DMS114 treated with DMSO at 0.1 percent for 48 hours (cell line): Measurements from ENCODE around the gene MRPL54.
"Not testable (repeated sequence)": the region's sequence is repeated elsewhere in the genome, so short reads cannot be mapped to it uniquely, and the experiment has no call there.

Source experiments
- DNase-seq: peaks from one replicate; lab custom pipeline; 2025; ENCODE audit not compliant: unreplicated experiment; lab: John Stamatoyannopoulos, UW

Gene MRPL54

DNA sequence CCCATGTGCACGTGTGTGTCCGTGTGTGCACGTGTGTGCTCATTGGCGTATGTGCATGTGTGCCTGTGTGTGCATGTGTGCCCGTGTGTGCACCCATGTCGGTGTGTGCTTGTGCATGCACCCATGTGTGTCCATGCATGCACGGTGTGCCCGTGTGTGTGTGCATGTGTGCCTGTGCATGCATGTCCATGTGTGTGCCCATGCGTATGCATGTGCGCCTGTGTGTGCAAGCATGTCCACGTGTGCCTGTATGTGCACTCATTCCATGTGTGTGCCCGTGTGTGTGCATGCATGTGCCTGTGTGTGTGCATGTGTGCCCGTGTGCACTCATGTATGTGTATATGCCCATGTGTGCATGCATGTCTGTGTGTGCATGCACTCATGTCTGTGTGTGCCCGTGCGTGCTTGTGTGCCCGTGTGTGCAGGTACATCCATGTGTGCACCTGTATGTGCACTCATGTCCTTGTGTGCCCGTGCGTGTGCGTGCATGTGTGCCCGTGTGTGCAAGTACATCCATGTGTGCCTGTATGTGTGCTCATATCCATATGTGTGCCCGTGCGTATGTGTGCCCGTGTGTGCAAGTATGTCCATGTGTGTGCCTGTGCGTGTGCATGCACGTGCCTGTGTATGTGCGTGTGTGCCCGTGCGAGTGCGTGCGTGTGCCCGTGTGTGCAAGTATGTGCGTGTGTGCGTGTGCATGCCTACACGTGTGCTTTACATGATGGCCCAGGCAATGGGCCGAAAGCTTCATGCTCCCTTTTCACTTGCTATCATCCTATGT lies 45.3 kb downstream of the MRPL54 start:
- no peak for DNase-seq

DNA sequence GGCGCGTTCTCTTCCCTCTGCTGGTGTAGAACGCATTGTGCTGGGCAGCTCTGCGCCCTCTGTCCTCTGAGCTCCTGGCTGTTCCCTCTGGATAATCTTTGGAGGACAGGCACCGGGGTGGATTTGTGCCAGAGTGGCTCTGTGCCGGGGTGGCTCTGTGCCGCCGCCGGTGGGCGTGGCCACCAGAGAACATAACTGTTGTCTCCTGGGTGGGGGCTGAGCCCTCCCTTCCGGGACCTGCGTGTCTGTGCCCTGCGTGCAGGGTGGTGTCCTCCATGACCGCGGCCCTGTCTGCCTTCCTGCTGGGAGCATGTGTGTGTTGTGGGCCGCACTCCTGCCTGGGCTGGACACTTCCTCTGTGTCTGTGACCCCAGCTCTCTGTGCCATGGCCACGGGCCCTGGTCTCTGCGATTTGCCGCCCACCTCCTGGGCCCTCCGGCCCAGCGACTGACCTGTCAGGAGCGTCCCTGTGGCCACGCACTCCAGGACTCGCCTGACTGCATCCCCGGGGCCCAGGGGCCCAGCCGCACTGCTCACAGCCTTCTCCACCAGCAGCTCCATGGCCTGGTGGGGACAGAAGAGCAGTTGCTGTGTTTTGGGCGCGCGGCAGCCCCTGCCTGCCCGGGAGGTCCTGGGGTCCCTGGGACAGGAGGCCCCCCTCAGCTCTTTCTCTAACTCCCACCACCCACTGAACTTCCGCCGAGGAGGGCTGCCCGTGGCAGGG lies 46.1 kb downstream of the MRPL54 start:
- no peak for DNase-seq

DNA sequence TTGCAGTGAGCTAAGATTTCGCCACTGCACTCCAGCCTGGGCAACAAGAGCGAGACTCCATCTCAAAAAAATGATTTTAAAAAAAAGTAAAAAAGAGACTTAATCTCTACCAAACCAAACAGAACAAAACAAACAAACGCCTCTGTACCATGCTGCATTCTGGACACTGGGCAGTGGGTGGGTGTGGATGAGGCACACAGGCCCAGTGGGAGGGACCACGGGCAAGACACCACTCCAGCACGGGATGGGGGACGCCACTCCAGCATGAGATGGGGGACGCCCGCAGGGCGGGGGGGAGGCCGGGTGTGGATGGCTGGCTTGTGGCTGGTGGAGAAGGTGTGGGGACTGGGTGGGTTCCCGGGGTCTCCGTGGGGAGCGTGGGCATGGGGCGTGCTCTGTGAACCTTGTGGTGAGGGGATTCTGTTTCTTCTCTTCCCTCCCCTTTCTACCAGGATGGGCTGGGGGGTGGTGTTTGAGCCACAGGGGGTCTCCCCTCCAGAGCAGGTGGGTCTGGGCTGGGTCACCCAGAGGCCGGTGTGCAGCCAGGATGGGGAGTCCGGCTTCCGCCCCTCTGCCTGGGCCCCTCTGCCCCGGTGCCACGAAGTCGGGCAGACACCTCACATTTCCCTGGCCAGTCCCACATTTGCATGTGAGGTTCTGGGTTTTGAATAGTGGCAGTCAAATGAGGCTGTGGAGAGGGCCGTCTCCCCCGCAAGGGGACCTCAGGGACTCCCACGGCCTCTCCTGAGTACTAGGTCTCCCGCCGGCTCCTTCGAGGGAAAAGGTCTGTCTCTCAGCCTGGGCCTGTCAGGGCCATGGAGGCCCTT lies 47.6 kb downstream of the MRPL54 start:
- DNase-seq = no peak

- no peak for DNase-seq
Measured at GRCh38 chr19:3810708-3811355, 48.4 kb downstream of the MRPL54 start.

DNA sequence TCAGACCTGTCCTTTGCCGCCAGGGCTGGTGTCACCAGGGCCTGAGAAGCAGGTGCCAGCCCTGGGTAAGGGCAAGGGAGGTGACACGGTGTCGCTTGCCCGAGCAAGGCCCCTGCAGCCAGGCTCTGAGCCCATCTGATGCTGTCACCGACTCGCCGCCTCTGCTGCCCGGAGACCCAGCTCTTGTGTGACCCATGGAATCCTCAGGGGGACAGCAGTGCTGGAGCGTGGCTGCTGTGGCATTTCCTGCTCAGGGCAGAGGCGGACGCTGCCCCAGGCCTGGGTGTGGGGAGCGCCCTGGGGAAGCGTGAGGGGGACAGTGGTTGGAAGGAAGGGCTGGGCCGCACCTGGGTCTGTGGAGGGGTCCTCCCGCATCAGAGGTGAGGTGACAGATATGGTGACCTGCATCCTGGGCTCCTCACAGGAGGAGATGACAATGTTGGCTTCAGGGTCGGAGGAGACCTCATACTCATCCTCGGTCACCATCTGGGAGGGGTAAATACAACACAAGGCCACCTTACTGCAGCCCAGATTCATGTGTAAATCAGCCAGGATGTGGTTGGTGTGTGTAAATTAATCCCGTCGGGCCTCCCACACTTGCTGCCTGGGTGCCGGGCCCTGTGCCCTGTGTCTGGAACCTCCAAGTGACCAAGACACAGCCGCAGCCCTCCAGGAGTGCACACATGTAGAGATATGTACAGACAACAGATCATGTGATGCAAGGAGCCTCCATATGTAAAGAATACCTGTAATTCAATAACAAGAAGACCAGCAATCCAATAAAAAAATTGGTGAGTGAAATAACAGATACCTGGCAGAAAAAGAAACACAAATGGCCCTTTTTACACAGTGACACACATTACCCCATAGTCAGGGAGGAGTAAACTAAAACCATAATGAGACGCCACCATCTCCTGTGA lies 51.3 kb downstream of the MRPL54 start:
- DNase-seq = no peak

GRCh38 chr19:3814648-3815047 lies 52.2 kb downstream of the MRPL54 start:
- DNase-seq = no peak

DNA sequence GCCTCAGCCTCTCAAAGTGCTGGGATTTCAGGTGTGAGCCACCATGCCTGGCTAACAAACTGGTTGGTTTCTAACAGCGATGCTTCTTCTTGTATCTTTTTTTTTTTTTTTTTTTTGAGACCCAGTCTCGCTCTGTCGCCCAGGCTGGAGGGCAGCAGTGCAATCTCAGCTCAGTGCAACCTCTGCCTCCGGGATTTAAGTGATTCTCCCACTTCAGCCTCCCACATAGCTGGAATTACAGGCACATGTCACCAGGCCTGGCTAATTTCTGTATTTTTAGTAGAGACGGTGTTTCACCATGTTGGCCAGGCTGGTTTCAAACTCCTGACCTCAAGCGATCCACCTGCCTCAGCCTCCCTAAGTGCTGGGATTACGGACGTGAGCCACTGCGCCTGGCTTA lies 53.7 kb downstream of the MRPL54 start:
- not testable (repeated sequence) for DNase-seq

DNA sequence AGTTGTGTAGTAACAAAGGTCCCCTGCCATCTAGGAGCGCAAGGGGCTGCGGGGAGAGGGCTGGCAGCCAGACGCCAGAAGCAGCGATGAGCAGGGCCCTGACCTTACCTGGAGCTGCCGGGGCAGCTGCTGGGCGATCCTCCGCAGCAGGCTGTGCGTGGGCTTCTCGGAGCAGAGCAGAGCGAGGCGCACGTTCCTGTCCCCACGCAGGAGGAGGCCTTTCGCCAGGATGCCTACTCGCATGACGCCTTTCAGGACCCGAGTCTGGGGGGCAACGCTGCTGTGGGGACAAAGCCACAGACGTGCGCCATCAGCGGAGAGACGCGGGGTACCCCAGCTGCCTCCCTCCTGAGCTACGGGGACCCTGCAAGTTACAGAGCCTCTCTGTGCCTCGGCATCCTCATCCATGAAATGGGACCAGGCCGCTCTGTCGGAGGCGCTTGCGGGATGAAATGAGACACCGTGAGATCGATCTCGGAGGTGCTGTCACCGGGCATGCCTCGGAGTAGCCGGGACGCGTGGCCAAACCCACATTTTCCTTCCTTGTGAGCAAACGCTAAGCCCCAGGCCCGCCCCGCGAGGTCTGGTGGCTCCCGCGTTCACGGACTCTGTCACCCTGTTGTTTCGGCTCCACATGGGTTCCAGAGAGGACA lies 54.2 kb downstream of the MRPL54 start:
- DNase-seq = no peak
